CD4-positive, alpha-beta T cell (primary cell): Measurements from ENCODE around the gene IRF6. TPM values are rescaled to one million over a fixed set of nuclear protein-coding genes. Genes with fewer than 3 reads are reported as not detected.

Experiments
- ATAC-seq: fragments of 200-7000 bp; cut with Tn5 transposase; one replicate; pipeline ENCODE4 v1.10.0; 2022; ENCODE audit warnings: mild to moderate bottlenecking; ENCODE audit not compliant: poor library complexity
- CTCF ChIA-PET: fragments of 350-600 bp; sonication (Branson Sonifier 250); formaldehyde crosslinking; loops from one replicate; lab custom pipeline; 2021; ENCODE audit warnings: antibody characterized with exemption, inconsistent platforms; lab: Charles Lee
- POLR2A ChIA-PET: fragments of 350-600 bp; sonication (Branson Sonifier 250); formaldehyde crosslinking; loops from one replicate; lab custom pipeline; 2021; ENCODE audit warnings: antibody characterized with exemption, inconsistent platforms; lab: Charles Lee
- DNase-seq, 14 experiments: peaks; one replicate each; pipeline ENCODE4 v3.0.0-alpha.2; 2013 to 2020; ENCODE audit warnings: mixed read lengths in 2 of 14
- H3K27ac ChIP-seq, 2 donors: one replicate each; pipeline versions ENCODE4 v1.5.1 to v1.7.0; 2013; ENCODE audit warnings: low read length in 2 of 2, low read depth in 1 of 2, mild to moderate bottlenecking in 1 of 2
- H3K27me3 ChIP-seq, 2 experiments: 1 replicate in 1 of 2; 2 replicates in 1 of 2; pipeline versions ENCODE4 v1.6.1 to v1.7.0; 2013; ENCODE audit warnings: low read length in 2 of 2, control low read depth in 1 of 2, mild to moderate bottlenecking in 1 of 2, moderate library complexity in 1 of 2; ENCODE audit not compliant: insufficient read depth in 2 of 2, control insufficient read depth in 1 of 2
- H3K36me3 ChIP-seq: one replicate; pipeline ENCODE4 v1.6.1; 2013; ENCODE audit warnings: low read length, control low read depth; ENCODE audit not compliant: insufficient read depth
- H3K4me1 ChIP-seq: one replicate; pipeline ENCODE4 v1.6.1; 2013; ENCODE audit warnings: low read length, control low read depth; ENCODE audit not compliant: insufficient read depth
- H3K4me3 ChIP-seq: one replicate; pipeline ENCODE4 v1.5.1; 2013; ENCODE audit warnings: mild to moderate bottlenecking, low read length, moderate library complexity
- H3K9me3 ChIP-seq, 2 experiments: 1 replicate in 1 of 2; 2 replicates in 1 of 2; pipeline versions ENCODE4 v1.6.1 to v1.7.0; 2013; ENCODE audit warnings: low read length in 2 of 2, mild to moderate bottlenecking in 2 of 2, control low read depth in 1 of 2, moderate library complexity in 1 of 2; ENCODE audit not compliant: control insufficient read depth in 1 of 2, insufficient read depth in 1 of 2
- H3K27ac Mint-ChIP-seq: one replicate; pipeline ENCODE4 v1.8.0; 2020; ENCODE audit warnings: mixed read lengths
- H3K27me3 Mint-ChIP-seq: one replicate; pipeline ENCODE4 v1.8.0; 2021; ENCODE audit warnings: mixed read lengths
- H3K36me3 Mint-ChIP-seq: one replicate; pipeline ENCODE4 v1.8.0; 2021; ENCODE audit warnings: low read depth, mixed read lengths
- H3K4me1 Mint-ChIP-seq: one replicate; pipeline ENCODE4 v1.8.0; 2021; ENCODE audit warnings: low read depth, mixed read lengths
- H3K4me3 Mint-ChIP-seq: one replicate; pipeline ENCODE4 v1.8.0; 2020; ENCODE audit warnings: mild to moderate bottlenecking, mixed read lengths
- H3K9me3 Mint-ChIP-seq: one replicate; pipeline ENCODE4 v1.8.0; 2020; ENCODE audit warnings: mixed read lengths
- intact Hi-C, 2 experiments: fragments of 100-400 bp; cut with DNase I in 1 of 2; cut with micrococcal nuclease in 1 of 2; formaldehyde crosslinking; loops; one replicate each; pipeline versions ENCODE4 v1.15.1 to v1.9.0; 2023 to 2025; cut with DNase I, micrococcal nuclease
- total RNA-seq, 174 experiments: library from RNA in 2 of 174; stranded (reverse) in 2 of 174; gene quantifications; one replicate each; pipeline ENCODE4 v1.2.3 and lab custom pipeline; 2021 to 2026
- TF ChIP-seq, protein P1 (sequence below): fragments of 200-600 bp; IDR thresholded peaks from one replicate; pipeline ENCODE4 v1.8.0; 2022; ENCODE audit warnings: antibody characterized with exemption, mild to moderate bottlenecking

The IRF6 gene
- total RNA-seq, 2 experiments from 2014 or later: 0.74 to 1.7 TPM

DNA sequence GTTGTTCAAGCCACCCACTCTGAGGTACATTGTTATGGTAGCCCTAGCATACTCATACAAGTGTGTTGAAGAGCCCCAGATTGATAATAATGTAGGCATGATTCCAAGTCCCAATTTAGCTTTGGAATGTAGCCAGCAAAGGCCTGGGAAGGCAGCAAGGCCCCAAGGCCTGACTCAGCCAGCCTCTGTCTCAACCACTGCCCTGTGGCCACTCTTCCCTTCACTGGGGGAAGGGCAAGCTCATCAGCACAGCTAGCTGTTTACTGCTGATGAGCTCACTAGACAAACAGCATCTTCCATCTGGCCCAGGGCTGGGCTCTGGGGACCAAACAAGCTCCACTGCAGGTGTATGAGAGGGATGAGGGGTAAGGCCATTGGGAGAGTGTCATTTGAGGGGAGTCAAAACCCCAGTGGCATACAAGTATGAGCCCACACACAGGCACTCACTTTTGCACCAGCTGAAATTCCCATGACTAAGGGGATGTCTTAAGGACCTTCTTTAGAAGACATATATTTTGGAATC is 2.2 kb upstream of the IRF6 start:
- Histone ChIP-seq H3K36me3 (no peaks in the 10 kb centered on the region), H3K9me3 (peaks cover 0 to 4% of the 10 kb centered on the region in 2 experiments), H3K4me1 (peaks cover 8% of the 10 kb centered on the region), H3K27ac (no peak overlapping the region), H3K4me3 (no peak overlapping the region), H3K27me3 (peaks cover 4% of the 10 kb centered on the region in 2 experiments)
- CTCF ChIA-PET: no interaction called here
- Mint-ChIP-seq H3K36me3 (no peaks in the 10 kb centered on the region), H3K4me1 (peaks cover 8% of the 10 kb centered on the region), H3K9me3 (no peaks in the 10 kb centered on the region), H3K27ac (no peak overlapping the region), H3K4me3 (no peak overlapping the region), H3K27me3 (peaks cover 20% of the 10 kb centered on the region)
- intact Hi-C loops: no loop called here
- DNase-seq (no peak), ATAC-seq (no peak)
- TF ChIP-seq, protein P1, sequence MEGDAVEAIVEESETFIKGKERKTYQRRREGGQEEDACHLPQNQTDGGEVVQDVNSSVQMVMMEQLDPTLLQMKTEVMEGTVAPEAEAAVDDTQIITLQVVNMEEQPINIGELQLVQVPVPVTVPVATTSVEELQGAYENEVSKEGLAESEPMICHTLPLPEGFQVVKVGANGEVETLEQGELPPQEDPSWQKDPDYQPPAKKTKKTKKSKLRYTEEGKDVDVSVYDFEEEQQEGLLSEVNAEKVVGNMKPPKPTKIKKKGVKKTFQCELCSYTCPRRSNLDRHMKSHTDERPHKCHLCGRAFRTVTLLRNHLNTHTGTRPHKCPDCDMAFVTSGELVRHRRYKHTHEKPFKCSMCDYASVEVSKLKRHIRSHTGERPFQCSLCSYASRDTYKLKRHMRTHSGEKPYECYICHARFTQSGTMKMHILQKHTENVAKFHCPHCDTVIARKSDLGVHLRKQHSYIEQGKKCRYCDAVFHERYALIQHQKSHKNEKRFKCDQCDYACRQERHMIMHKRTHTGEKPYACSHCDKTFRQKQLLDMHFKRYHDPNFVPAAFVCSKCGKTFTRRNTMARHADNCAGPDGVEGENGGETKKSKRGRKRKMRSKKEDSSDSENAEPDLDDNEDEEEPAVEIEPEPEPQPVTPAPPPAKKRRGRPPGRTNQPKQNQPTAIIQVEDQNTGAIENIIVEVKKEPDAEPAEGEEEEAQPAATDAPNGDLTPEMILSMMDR: no peak
- POLR2A ChIA-PET: no interaction called here

DNA sequence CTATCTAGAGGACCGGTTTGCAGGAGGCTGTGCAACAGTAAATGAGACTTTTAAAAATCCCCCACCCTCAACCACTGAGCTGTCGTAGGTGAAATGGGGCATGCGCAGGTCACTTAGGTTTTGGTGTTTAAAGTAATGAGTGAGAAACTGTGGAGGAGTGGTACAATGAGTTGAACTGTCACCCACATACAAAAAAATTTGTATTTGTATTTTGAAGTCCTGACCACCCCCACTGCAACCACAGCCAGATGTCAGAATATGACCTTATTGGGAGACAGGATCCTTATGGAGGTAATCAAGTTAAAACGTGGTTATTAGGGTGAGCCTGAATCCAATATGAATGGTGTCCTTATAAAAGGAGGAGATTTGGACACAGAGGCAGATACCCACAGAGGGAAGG is 1.6 kb upstream of the IRF6 start:
- peaks cover 4% of the 10 kb centered on the region in 2 experiments for H3K27me3 ChIP-seq
- H3K36me3 Mint-ChIP-seq: no peaks in the 10 kb centered on the region
- no peak overlapping the region for H3K27ac ChIP-seq
- H3K4me3 ChIP-seq: no peak overlapping the region
- H3K9me3 ChIP-seq: peaks cover 0 to 4% of the 10 kb centered on the region in 2 experiments
- ATAC-seq (no peak), DNase-seq (no peak)
- H3K4me3 Mint-ChIP-seq: no peak overlapping the region
- no peaks in the 10 kb centered on the region for H3K36me3 ChIP-seq
- no peaks in the 10 kb centered on the region for H3K9me3 Mint-ChIP-seq
- H3K27me3 Mint-ChIP-seq: peaks cover 20% of the 10 kb centered on the region
- ChIA-PET CTCF (interaction anchor here (3.3 kb wide), 1 partner anchor 16 kb away, joined by 18 read pairs; no protein-coding TSS in a partner anchor), POLR2A (no interaction called here)
- intact Hi-C loops: no loop called here
- H3K27ac Mint-ChIP-seq: no peak overlapping the region
- H3K4me1 ChIP-seq: peaks cover 8% of the 10 kb centered on the region
- H3K4me1 Mint-ChIP-seq: peaks cover 8% of the 10 kb centered on the region
- TF ChIP-seq, protein P1: no peak

DNA sequence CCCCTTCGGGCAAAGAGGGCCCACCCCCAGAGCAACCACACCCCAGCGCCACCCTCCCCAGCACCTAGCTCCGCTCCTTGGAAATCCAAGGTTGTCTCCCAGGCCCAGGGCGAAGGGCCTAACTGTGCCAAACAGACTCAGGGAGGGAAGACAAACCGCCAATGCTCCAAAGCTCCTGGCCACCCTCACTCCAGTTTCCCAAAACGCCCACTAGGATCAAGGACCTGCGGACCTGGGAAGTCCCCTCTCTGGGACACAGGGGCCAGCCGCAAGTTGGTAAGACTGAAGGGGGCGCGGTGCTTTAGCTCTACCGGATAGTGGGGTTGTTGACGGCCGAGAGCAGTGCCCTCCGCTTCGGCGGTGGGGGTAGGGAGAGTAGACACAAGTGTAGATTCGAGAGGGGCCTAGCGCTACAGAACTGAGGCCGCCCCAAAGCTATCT is 581 bp downstream of the IRF6 start:
- H3K36me3 ChIP-seq: no peaks in the 10 kb centered on the region
- TF ChIP-seq, protein P1: no peak
- Mint-ChIP-seq H3K4me3 (peak overlapping the region; percentile 88), H3K36me3 (no peaks in the 10 kb centered on the region), H3K4me1 (peaks cover 8% of the 10 kb centered on the region), H3K9me3 (no peaks in the 10 kb centered on the region), H3K27ac (no peak overlapping the region), H3K27me3 (peaks cover 20% of the 10 kb centered on the region)
- DNase-seq (no peak), ATAC-seq (no peak)
- intact Hi-C loops: no loop called here
- H3K9me3 ChIP-seq: peaks cover 0 to 4% of the 10 kb centered on the region in 2 experiments
- H3K4me3 ChIP-seq: no peak overlapping the region
- H3K27ac ChIP-seq: no peak overlapping the region
- peaks cover 8% of the 10 kb centered on the region for H3K4me1 ChIP-seq
- ChIA-PET CTCF (interaction anchor here (1.1 to 3.3 kb wide), 3 partner anchors 18 to 113 kb away, joined by 3 to 18 read pairs (median 14); partner anchors contain the start of gene UTP25), POLR2A (interaction anchor here (0.7 to 1.4 kb wide), 4 partner anchors 10 to 54 kb away, joined by 3 to 6 read pairs (median 4); no protein-coding TSS in a partner anchor)
- peaks cover 4% of the 10 kb centered on the region in 2 experiments for H3K27me3 ChIP-seq
